Kidney (tissue), 14 donors: ENCODE results near the gene NOL4L. TPM values are rescaled to one million over a fixed set of nuclear protein-coding genes. Genes with fewer than 3 reads are reported as not detected.

Experiments used
- DNase-seq, 5 donors: peaks; one replicate each; pipeline ENCODE4 v3.0.0-alpha.2; 2013 to 2020
- FAIRE-seq: peaks from 2 replicates; lab custom pipeline; 2012; peaks lifted over from hg19 to GRCh38; lab: Jason Lieb, UNC
- H3K27ac ChIP-seq, 2 donors: one replicate each; pipeline ENCODE4 v1.7.0; 2013; ENCODE audit warnings: low read depth in 2 of 2, low read length in 2 of 2, inconsistent platforms in 1 of 2
- H3K27me3 ChIP-seq: one replicate; pipeline ENCODE4 v1.7.1; 2013; ENCODE audit warnings: low read length, inconsistent platforms; ENCODE audit not compliant: control insufficient read depth, insufficient read depth
- H3K36me3 ChIP-seq, 3 donors: one replicate each; pipeline versions ENCODE4 v1.7.0 to v1.7.1; 2013; ENCODE audit warnings: low read length in 3 of 3, control low read depth in 1 of 3, inconsistent platforms in 1 of 3; ENCODE audit not compliant: insufficient read depth in 3 of 3, control insufficient read depth in 2 of 3
- H3K4me1 ChIP-seq, 3 donors: one replicate each; pipeline versions ENCODE4 v1.7.0 to v1.7.1; 2013; ENCODE audit warnings: low read length in 3 of 3, inconsistent platforms in 1 of 3, low read depth in 1 of 3; ENCODE audit not compliant: control insufficient read depth in 2 of 3, insufficient read depth in 2 of 3
- H3K4me3 ChIP-seq, 3 donors: one replicate each; pipeline versions ENCODE4 v1.7.0 to v1.8.1; 2013; ENCODE audit warnings: low read length in 3 of 3, control low read depth in 1 of 3, inconsistent platforms in 1 of 3
- H3K9ac ChIP-seq, 3 donors: one replicate each; pipeline versions ENCODE4 v1.7.0 to v1.7.1; 2013; ENCODE audit warnings: low read length in 3 of 3, control low read depth in 1 of 3, inconsistent platforms in 1 of 3
- H3K9me3 ChIP-seq, 3 donors: one replicate each; pipeline versions ENCODE4 v1.7.0 to v1.7.1; 2013; ENCODE audit warnings: low read length in 3 of 3, control low read depth in 1 of 3, inconsistent platforms in 1 of 3; ENCODE audit not compliant: control insufficient read depth in 2 of 3, insufficient read depth in 1 of 3
- intact Hi-C: fragments of 100-400 bp; cut with DNase I; formaldehyde crosslinking; loops from one replicate; pipeline ENCODE4 v1.11.1; 2022
- polyA plus RNA-seq: library from polyadenylated mRNA; stranded (reverse); fragments of 350-450 nt; fragmentation: Illumina TruSeq; extraction: RNeasy Lipid Tissue Mini Kit (QIAGEN cat#74804); gene quantifications from one replicate; pipeline ENCODE4 v1.2.3, GENCODE V29; 2014; ENCODE audit warnings: low read depth, low replicate concordance; ENCODE audit not compliant: insufficient read depth
- total RNA-seq: library from RNA; stranded (reverse); fragmentation: NEBNext Ultra II Directional; extraction: Animal tissue kit (Norgen Biotek cat#: 25700); gene quantifications from one replicate; pipeline ENCODE4 v1.2.1, GENCODE V29; 2021
- TF ChIP-seq, protein P1 (sequence below): IDR thresholded peaks from 3 replicates; pipeline ENCODE4 v1.5.1; 2012; ENCODE audit warnings: mild to moderate bottlenecking, moderate library complexity, borderline replicate concordance; ENCODE audit not compliant: insufficient read depth; ENCODE audit errors: extremely low read depth
- donor health status: control.
- donor health status: control.
- donor health status: control.
- donor health status: control.
- donor health status: control.
- donor health status: DM: yes; HTN: yes; CAD: no.
- donor health status: Normal renal cell carcinoma (clear cell type).

The NOL4L gene
- total and polyA plus RNA-seq, 2 donors from 2014 or later = 14.1 to 19.4 TPM

DNA sequence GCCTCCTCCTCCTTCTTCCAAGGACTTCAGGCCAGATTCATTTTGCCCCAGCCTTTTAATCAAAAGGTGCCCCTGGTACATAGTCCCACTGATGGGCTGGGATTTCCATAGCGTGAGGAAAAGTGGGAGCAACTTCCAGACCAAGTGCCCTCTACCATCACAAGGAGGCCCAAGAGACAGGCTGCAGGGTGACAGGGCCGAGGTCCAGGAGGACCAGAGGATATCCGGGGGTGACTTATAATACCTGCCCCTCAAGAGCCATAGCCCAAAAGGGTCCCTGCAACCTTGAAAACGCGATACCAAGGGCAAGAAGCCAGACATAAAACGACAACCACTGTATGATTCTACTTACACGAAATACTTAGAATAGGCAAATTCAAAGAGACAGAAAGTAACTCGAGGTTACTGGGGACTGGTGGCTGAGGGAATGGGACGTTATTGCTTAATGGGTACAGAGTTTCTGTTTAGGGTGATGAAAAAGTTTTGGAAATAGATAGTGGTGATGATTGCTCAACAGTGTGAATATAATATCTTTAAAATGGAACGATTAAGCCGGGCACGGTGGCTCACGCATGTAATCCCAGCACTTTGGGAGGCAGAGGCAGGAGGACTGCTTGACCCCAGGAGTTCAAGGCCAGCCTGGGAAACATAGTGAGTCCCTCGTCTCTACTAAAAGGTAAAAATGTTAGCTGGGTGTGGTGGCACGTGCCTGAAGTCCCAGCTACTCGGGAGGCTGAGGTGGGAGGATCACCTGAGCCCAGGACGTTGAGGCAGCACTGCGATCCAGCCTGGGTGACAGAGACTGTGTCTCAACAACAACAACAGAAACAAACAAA is 71.9 kb downstream of the NOL4L start:
- Histone ChIP-seq H3K9me3 (no peaks in the 10 kb centered on the region), H3K36me3 (no peaks in the 10 kb centered on the region), H3K27me3 (no peaks in the 10 kb centered on the region), H3K4me1 (peaks cover 0 to 14% (median 3%) of the 10 kb centered on the region in 3 donors), H3K9ac (no peak overlapping the region), H3K27ac (no peak overlapping the region), H3K4me3 (no peak overlapping the region)
- intact Hi-C loops = no loop called here
- TF ChIP-seq, protein P1, sequence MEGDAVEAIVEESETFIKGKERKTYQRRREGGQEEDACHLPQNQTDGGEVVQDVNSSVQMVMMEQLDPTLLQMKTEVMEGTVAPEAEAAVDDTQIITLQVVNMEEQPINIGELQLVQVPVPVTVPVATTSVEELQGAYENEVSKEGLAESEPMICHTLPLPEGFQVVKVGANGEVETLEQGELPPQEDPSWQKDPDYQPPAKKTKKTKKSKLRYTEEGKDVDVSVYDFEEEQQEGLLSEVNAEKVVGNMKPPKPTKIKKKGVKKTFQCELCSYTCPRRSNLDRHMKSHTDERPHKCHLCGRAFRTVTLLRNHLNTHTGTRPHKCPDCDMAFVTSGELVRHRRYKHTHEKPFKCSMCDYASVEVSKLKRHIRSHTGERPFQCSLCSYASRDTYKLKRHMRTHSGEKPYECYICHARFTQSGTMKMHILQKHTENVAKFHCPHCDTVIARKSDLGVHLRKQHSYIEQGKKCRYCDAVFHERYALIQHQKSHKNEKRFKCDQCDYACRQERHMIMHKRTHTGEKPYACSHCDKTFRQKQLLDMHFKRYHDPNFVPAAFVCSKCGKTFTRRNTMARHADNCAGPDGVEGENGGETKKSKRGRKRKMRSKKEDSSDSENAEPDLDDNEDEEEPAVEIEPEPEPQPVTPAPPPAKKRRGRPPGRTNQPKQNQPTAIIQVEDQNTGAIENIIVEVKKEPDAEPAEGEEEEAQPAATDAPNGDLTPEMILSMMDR = no peak
- FAIRE-seq (no peak), DNase-seq (peak in 1 of 5 donors; percentile 24)

DNA sequence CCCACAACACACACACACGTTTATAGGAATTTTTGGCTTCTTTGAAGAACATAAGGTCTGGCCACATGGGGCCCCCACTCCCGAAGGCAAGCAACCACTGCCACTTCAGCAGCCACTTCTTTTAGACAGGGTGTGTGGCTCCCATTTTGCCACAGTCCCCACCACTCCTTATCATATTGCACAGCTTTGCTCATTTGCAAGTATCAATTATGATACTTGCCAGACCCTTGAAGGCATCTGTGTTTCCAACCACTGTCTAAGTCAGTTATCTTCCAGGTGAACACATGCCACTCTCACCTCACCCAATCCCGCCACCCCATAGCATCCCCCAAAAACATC is 73.1 kb downstream of the NOL4L start:
- TF ChIP-seq, protein P1 = no peak
- peaks cover 0 to 6% (median 3%) of the 10 kb centered on the region in 3 donors for H3K4me1 ChIP-seq
- no peak overlapping the region for H3K27ac ChIP-seq
- no peak overlapping the region for H3K4me3 ChIP-seq
- no peaks in the 10 kb centered on the region for H3K27me3 ChIP-seq
- no peaks in the 10 kb centered on the region for H3K9me3 ChIP-seq
- no peaks in the 10 kb centered on the region for H3K36me3 ChIP-seq
- DNase-seq (peak in 1 of 5 donors; percentile 30), FAIRE-seq (no peak)
- intact Hi-C loops = no loop called here
- no peak overlapping the region for H3K9ac ChIP-seq

DNA sequence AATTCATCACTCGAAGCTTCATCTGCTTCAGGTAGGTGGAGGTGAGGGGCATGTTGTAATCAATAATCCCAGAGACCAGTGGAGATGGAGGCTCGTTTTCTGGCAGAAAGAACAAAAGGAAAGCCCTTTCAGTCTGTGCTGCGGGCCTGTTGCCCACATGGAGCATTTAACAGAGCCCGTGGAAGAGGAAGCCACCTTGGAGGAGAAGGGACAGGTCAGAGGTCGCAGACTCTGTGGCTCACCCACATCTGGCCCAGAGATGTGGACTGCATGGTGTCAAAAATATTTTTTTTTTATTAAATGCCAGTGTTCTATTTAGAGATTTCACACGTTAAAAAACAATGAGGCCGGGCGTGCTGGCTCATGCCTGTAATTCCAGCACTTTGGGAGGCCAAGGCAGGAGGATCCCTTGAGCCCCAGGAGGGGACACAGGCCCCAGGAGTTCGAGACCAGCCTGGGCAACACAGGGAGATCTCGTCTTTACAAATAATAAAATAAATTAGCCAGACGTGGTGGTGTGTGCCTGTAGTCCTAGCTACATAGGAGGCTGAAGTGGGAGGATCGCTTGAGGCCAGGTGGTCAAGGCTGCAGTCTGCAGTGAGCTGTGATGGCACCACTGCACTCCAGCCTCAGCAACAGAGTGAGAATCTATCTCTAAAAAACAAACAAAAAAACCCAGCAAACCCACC is 73.6 kb downstream of the NOL4L start:
- no peaks in the 10 kb centered on the region for H3K36me3 ChIP-seq
- no peaks in the 10 kb centered on the region for H3K27me3 ChIP-seq
- DNase-seq (peak in 1 of 5 donors; percentile 13), FAIRE-seq (no peak)
- TF ChIP-seq, protein P1 = no peak
- no peak overlapping the region for H3K9ac ChIP-seq
- intact Hi-C loops = no loop called here
- H3K9me3 ChIP-seq = no peaks in the 10 kb centered on the region
- H3K4me3 ChIP-seq = no peak overlapping the region
- H3K4me1 ChIP-seq = peaks cover 0 to 4% (median 3%) of the 10 kb centered on the region in 3 donors
- H3K27ac ChIP-seq = no peak overlapping the region
